ENCODE data around the gene PCBP3.
"Not testable (repeated sequence)": the region's sequence is repeated elsewhere in the genome, so short reads cannot be mapped to it uniquely, and the experiment has no call there.

DNA sequence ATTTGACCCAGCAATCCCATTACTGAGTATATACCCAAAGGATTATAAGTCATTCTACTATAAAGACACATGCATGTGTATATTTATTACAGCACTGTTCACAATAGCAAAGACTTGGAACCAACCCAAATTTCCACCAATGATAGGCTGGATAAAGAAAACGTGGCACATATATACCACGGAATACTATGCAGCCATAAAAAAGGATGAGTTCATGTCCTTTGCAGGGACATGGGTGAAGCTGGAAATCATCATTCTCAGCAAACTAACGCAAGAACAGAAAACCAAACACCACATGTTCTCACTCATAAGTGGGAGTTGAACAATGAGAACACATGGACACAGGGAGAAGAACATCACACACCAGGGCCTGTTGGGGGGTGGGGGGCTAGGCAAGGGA lies 165.1 kb downstream of the PCBP3 start:
- TF ChIP-seq EZH2 (IDR thresholded peaks at IDR 0.05) = not testable (repeated sequence)
- TF ChIP-seq, protein P1, sequence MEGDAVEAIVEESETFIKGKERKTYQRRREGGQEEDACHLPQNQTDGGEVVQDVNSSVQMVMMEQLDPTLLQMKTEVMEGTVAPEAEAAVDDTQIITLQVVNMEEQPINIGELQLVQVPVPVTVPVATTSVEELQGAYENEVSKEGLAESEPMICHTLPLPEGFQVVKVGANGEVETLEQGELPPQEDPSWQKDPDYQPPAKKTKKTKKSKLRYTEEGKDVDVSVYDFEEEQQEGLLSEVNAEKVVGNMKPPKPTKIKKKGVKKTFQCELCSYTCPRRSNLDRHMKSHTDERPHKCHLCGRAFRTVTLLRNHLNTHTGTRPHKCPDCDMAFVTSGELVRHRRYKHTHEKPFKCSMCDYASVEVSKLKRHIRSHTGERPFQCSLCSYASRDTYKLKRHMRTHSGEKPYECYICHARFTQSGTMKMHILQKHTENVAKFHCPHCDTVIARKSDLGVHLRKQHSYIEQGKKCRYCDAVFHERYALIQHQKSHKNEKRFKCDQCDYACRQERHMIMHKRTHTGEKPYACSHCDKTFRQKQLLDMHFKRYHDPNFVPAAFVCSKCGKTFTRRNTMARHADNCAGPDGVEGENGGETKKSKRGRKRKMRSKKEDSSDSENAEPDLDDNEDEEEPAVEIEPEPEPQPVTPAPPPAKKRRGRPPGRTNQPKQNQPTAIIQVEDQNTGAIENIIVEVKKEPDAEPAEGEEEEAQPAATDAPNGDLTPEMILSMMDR (IDR thresholded peaks at IDR 0.05) = not testable (repeated sequence)
